ENCODE data around the gene IP6K2.
"Not testable (repeated sequence)": the region's sequence is repeated elsewhere in the genome, so short reads cannot be mapped to it uniquely, and the experiment has no call there.

IP6K2 gene

GRCh38 chr3:48716982-48717746, at the start of gene IP6K2:
IP6K2 (minus strand) TSS chr3:48717221; CDS start chr3:48695291, 21,930 bp downstream.
- DNase-seq (ENCODE audit: low spot score in 2 of 2) (peak; percentile 96 to 98), ATAC-seq (ENCODE audit: low read depth) (peak; percentile 99)
- Mint-ChIP-seq H3K36me3 (peaks cover 3% of the 10 kb centered on the region), H3K9me3 (no peaks in the 10 kb centered on the region), H3K4me1 (peaks cover 20% of the 10 kb centered on the region), H3K27ac (peak within 1 kb of the TSS; percentile 96), H3K27me3 (peaks cover 1% of the 10 kb centered on the region), H3K4me3 (peak within 1 kb of the TSS; percentile 89)

DNA sequence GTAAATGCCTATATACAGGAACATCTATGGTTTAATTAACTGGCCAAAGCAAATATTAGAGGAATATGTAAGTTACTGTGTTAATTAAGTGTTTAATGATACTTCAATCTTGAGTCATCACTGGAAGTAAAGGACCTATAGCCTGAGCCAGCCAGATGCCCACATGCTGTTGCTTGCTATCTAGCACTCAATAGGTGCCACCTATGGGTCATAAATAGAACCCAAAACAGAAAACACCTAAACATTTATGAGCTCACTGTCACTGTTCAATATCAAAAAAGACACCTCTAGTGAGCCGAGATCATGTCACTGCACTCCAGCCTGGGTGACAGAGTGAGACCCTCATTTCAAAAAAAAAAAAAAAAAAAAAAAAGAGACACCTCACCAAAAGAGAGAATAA, 48.4 kb upstream of the IP6K2 start:
- no peak overlapping the region for H3K27ac Mint-ChIP-seq
- no peak overlapping the region for H3K4me3 Mint-ChIP-seq
- ATAC-seq (ENCODE audit: low read depth): peak; percentile 37
- no peaks in the 10 kb centered on the region for H3K27me3 Mint-ChIP-seq
- H3K36me3 Mint-ChIP-seq: peaks cover 24% of the 10 kb centered on the region
- H3K4me1 Mint-ChIP-seq: no peaks in the 10 kb centered on the region
- no peaks in the 10 kb centered on the region for H3K9me3 Mint-ChIP-seq
- no peak for DNase-seq (ENCODE audit: low spot score in 2 of 2)

DNA sequence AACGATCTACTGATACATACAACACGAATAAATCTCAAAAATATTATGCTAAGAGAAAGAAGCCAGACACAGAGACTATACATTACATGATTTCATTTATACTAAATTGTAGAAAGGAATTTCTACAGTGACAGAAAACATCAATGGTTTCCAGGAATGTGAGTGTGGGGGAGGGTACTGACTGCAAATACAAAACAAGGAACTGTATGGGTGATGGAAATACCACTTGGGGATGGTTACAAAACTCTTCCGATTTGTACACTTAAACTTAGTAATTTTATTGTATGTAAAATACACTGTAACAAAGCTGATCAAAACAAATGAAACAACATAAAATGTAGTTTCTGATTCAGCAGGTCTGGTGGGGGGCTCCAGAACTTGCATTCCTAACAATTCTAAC, 45.8 kb upstream of the IP6K2 start:
- DNase-seq (ENCODE audit: low spot score in 2 of 2) (no peak), ATAC-seq (ENCODE audit: low read depth) (no peak)
- Mint-ChIP-seq H3K36me3 (peaks cover 24% of the 10 kb centered on the region), H3K27ac (peak overlapping the region; percentile 48), H3K4me3 (no peak overlapping the region), H3K9me3 (no peaks in the 10 kb centered on the region), H3K4me1 (no peaks in the 10 kb centered on the region), H3K27me3 (no peaks in the 10 kb centered on the region)

- not testable (repeated sequence) for H3K4me3 Mint-ChIP-seq; ATAC-seq (ENCODE audit: low read depth); DNase-seq (ENCODE audit: low spot score in 2 of 2); H3K27ac Mint-ChIP-seq; H3K27me3 Mint-ChIP-seq; H3K4me1 Mint-ChIP-seq; H3K9me3 Mint-ChIP-seq
- peaks cover 23% of the 10 kb centered on the region for H3K36me3 Mint-ChIP-seq
These were observed 43.0 kb upstream of the IP6K2 start for GRCh38 chr3:48759991-48760540.

- H3K27me3 Mint-ChIP-seq; DNase-seq (ENCODE audit: low spot score in 2 of 2); H3K4me1 Mint-ChIP-seq; H3K9me3 Mint-ChIP-seq; ATAC-seq (ENCODE audit: low read depth); H3K27ac Mint-ChIP-seq; H3K4me3 Mint-ChIP-seq: not testable (repeated sequence)
- H3K36me3 Mint-ChIP-seq: peaks cover 18% of the 10 kb centered on the region
These were observed 42.5 kb upstream of the IP6K2 start for GRCh38 chr3:48759531-48759930.

GRCh38 chr3:48759071-48759470, 42.0 kb upstream of the IP6K2 start:
- H3K4me1 Mint-ChIP-seq: no peaks in the 10 kb centered on the region
- no peaks in the 10 kb centered on the region for H3K9me3 Mint-ChIP-seq
- no peaks in the 10 kb centered on the region for H3K27me3 Mint-ChIP-seq
- peaks cover 15% of the 10 kb centered on the region for H3K36me3 Mint-ChIP-seq
- ATAC-seq (ENCODE audit: low read depth): no peak
- DNase-seq (ENCODE audit: low spot score in 2 of 2): no peak
- H3K4me3 Mint-ChIP-seq: no peak overlapping the region
- H3K27ac Mint-ChIP-seq: no peak overlapping the region

GRCh38 chr3:48756640-48757039, 39.6 kb upstream of the IP6K2 start:
- Mint-ChIP-seq H3K27me3 (no peaks in the 10 kb centered on the region), H3K4me3 (no peak overlapping the region), H3K27ac (no peak overlapping the region), H3K9me3 (no peaks in the 10 kb centered on the region), H3K36me3 (peaks cover 14% of the 10 kb centered on the region), H3K4me1 (no peaks in the 10 kb centered on the region)
- ATAC-seq (ENCODE audit: low read depth) (no peak), DNase-seq (ENCODE audit: low spot score in 2 of 2) (no peak)

DNA sequence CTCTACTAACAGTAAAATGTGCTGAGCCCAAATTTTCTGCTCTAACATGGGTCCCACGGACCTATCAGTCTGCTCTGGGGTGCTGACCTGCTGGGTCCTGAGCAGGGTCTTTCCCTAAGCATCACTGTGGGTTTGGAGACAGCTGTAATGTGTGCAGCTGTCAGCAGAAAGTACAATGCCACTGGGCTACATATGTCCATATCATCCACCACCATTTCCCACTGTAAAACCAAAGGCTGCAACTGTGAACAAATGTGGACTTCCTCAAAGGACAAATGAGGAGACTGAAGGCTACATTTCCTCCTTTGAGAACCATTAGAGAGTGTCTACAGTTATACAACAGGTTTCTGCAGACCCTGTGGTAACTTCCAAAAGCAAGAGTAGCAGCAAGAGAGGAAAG, 33.8 kb upstream of the IP6K2 start:
- no peak for DNase-seq (ENCODE audit: low spot score in 2 of 2)
- ATAC-seq (ENCODE audit: low read depth): no peak
- Mint-ChIP-seq H3K27ac (no peak overlapping the region), H3K4me3 (no peak overlapping the region), H3K9me3 (no peaks in the 10 kb centered on the region), H3K36me3 (peaks cover 24% of the 10 kb centered on the region), H3K27me3 (no peaks in the 10 kb centered on the region), H3K4me1 (no peaks in the 10 kb centered on the region)

GRCh38 chr3:48748754-48749153, 31.7 kb upstream of the IP6K2 start:
- no peak for ATAC-seq (ENCODE audit: low read depth)
- Mint-ChIP-seq H3K4me3 (no peak overlapping the region), H3K27me3 (no peaks in the 10 kb centered on the region), H3K4me1 (no peaks in the 10 kb centered on the region), H3K9me3 (no peaks in the 10 kb centered on the region), H3K36me3 (peaks cover 27% of the 10 kb centered on the region), H3K27ac (no peak overlapping the region)
- no peak for DNase-seq (ENCODE audit: low spot score in 2 of 2)

DNA sequence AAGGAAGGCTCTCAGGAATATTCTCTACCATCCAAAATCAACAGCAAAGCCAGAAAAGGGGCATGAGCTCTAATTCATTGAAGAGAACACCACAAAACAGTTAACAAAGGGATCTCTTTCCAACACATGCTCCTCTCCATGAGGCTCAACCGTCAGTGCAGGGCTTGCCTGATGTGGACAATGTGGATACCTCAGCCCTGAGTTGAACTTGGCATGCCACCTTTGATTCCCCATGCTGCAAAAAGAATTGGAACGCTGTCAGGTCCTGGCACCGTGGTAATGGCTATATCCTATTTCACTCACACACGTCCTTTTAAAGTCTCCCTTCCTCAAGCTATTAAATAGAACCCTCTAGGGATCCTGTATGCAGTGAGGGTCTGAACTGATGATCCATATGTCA, 30.7 kb upstream of the IP6K2 start:
- peaks cover 23% of the 10 kb centered on the region for H3K36me3 Mint-ChIP-seq
- no peak for ATAC-seq (ENCODE audit: low read depth)

GRCh38 chr3:48747015-48747615, 30.1 kb upstream of the IP6K2 start:
- H3K27ac Mint-ChIP-seq: no peak overlapping the region
- H3K27me3 Mint-ChIP-seq: no peaks in the 10 kb centered on the region
- H3K4me3 Mint-ChIP-seq: no peak overlapping the region
- no peaks in the 10 kb centered on the region for H3K9me3 Mint-ChIP-seq
- H3K4me1 Mint-ChIP-seq: no peaks in the 10 kb centered on the region
- no peak for ATAC-seq (ENCODE audit: low read depth)
- DNase-seq (ENCODE audit: low spot score in 2 of 2): no peak
- peaks cover 23% of the 10 kb centered on the region for H3K36me3 Mint-ChIP-seq

More for the DNA sequence above, 30.7 kb upstream of the IP6K2 start:
- Mint-ChIP-seq H3K27ac (no peak overlapping the region), H3K4me1 (no peaks in the 10 kb centered on the region), H3K27me3 (no peaks in the 10 kb centered on the region), H3K9me3 (no peaks in the 10 kb centered on the region), H3K4me3 (no peak overlapping the region)
- no peak for DNase-seq (ENCODE audit: low spot score in 2 of 2)

- peaks cover 17% of the 10 kb centered on the region for H3K36me3 Mint-ChIP-seq
These were observed 26.8 kb upstream of the IP6K2 start for GRCh38 chr3:48743773-48744172.

DNA sequence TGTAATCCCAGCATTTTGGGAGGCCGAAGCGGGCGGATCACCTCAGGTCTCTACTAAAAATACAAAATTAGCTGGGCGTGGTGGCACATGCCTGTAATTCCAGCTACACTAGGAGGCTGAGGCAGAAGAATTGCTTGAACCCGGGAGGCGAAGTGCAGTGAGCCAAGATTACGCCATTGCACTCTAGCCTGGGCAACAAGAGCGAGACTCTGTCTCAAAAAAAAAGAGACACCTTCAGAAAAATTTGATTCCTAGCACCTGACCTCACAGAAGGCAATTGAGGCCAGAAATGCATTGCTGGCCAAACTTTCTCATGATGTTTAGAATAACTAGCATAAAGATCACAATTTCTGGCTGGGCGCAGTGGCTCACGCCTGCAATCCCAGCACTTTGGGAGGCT, 24.2 kb upstream of the IP6K2 start:
- H3K36me3 Mint-ChIP-seq; H3K27ac Mint-ChIP-seq; ATAC-seq (ENCODE audit: low read depth); DNase-seq (ENCODE audit: low spot score in 2 of 2); H3K4me1 Mint-ChIP-seq; H3K4me3 Mint-ChIP-seq; H3K9me3 Mint-ChIP-seq; H3K27me3 Mint-ChIP-seq: not testable (repeated sequence)

More at GRCh38 chr3:48743773-48744172, 26.8 kb upstream of the IP6K2 start:
- H3K9me3 Mint-ChIP-seq: no peaks in the 10 kb centered on the region
- ATAC-seq (ENCODE audit: low read depth) (no peak), DNase-seq (ENCODE audit: low spot score in 2 of 2) (no peak)
- no peak overlapping the region for H3K4me3 Mint-ChIP-seq
- peaks cover 2% of the 10 kb centered on the region for H3K4me1 Mint-ChIP-seq
- no peak overlapping the region for H3K27ac Mint-ChIP-seq
- no peaks in the 10 kb centered on the region for H3K27me3 Mint-ChIP-seq

GRCh38 chr3:48739955-48740823, 23.2 kb upstream of the IP6K2 start:
- peak; percentile 93 for ATAC-seq (ENCODE audit: low read depth)
- peak; percentile 25 to 56 for DNase-seq (ENCODE audit: low spot score in 2 of 2)
- no peaks in the 10 kb centered on the region for H3K9me3 Mint-ChIP-seq
- peaks cover 8% of the 10 kb centered on the region for H3K4me1 Mint-ChIP-seq
- no peak overlapping the region for H3K27ac Mint-ChIP-seq
- H3K27me3 Mint-ChIP-seq: no peaks in the 10 kb centered on the region
- no peaks in the 10 kb centered on the region for H3K36me3 Mint-ChIP-seq
- peak overlapping the region; percentile 43 for H3K4me3 Mint-ChIP-seq

Data from memory B cell (primary cell).